Esophagus muscularis mucosa (tissue), 4 donors: ENCODE results near the gene EYA2.

ENCODE experiments used
- EP300 ChIP-seq: sonication (generic); formaldehyde crosslinking; IDR thresholded peaks from one replicate; pipeline ENCODE4 v1.6.1; 2017; ENCODE audit warnings: antibody characterized with exemption
- POLR2A ChIP-seq: fragments of 450-650 bp; IDR thresholded peaks from one replicate; pipeline ENCODE4 v1.6.1; 2017; ENCODE audit warnings: antibody characterized with exemption, moderate library complexity, mild to moderate bottlenecking, low read depth
- POLR2AphosphoS5 ChIP-seq, 2 donors: sonication (generic); formaldehyde crosslinking; IDR thresholded peaks; one replicate each; pipeline ENCODE4 v1.6.1; 2017; ENCODE audit warnings: antibody characterized with exemption in 2 of 2
- TF ChIP-seq, protein P1 (sequence below), 3 experiments: fragments of 200-600 bp in 2 of 3; fragments of 450-650 bp in 1 of 3; sonication (generic) in 2 of 3; IDR thresholded peaks; one replicate each; pipeline ENCODE4 v1.5.1; 2017 to 2019; ENCODE audit warnings: antibody characterized with exemption in 3 of 3, mild to moderate bottlenecking in 2 of 3, moderate library complexity in 1 of 3

DNA sequence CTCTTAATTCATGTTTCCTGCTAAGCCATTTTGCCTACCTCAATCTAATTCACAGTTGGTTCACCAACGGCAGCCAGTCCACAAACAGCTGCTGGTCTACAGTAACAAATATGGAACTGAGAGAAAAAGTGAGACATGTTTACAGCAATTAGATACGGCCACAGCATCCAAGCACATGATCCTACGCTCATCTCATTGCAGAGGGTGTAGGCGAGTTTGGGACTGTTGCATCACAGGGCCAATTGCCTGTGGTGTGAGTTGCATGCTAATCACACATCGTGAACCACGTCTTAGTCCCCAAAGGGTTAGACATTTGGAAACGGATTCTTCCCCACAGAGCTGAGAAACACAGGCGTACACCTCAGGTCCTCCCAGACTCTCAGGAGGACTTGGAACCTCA lies 166.9 kb downstream of the EYA2 start:
- TF ChIP-seq POLR2A: no peak
- TF ChIP-seq, protein P1, sequence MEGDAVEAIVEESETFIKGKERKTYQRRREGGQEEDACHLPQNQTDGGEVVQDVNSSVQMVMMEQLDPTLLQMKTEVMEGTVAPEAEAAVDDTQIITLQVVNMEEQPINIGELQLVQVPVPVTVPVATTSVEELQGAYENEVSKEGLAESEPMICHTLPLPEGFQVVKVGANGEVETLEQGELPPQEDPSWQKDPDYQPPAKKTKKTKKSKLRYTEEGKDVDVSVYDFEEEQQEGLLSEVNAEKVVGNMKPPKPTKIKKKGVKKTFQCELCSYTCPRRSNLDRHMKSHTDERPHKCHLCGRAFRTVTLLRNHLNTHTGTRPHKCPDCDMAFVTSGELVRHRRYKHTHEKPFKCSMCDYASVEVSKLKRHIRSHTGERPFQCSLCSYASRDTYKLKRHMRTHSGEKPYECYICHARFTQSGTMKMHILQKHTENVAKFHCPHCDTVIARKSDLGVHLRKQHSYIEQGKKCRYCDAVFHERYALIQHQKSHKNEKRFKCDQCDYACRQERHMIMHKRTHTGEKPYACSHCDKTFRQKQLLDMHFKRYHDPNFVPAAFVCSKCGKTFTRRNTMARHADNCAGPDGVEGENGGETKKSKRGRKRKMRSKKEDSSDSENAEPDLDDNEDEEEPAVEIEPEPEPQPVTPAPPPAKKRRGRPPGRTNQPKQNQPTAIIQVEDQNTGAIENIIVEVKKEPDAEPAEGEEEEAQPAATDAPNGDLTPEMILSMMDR (IDR thresholded peaks at IDR 0.05): no peak
- TF ChIP-seq POLR2AphosphoS5 (IDR thresholded peaks at IDR 0.05): no peak
- no peak for TF ChIP-seq EP300
